Glutamatergic neuron (in vitro differentiated cells): Measurements from ENCODE around the gene ANKEF1. TPM values are rescaled to one million over a fixed set of nuclear protein-coding genes. Genes with fewer than 3 reads are reported as not detected.
"Not testable (repeated sequence)": the region's sequence is repeated elsewhere in the genome, so short reads cannot be mapped to it uniquely, and the experiment has no call there.

ENCODE experiments used
- DNase-seq: peaks from one replicate; pipeline ENCODE4 v3.0.0; 2022
- H3K27ac Mint-ChIP-seq: one replicate; pipeline ENCODE4 v1.8.0; 2020; ENCODE audit warnings: mild to moderate bottlenecking, mixed read lengths, inconsistent platforms; ENCODE audit not compliant: unreplicated experiment
- H3K27me3 Mint-ChIP-seq: one replicate; pipeline ENCODE4 v1.8.0; 2020; ENCODE audit warnings: mild to moderate bottlenecking, moderate library complexity, mixed read lengths, inconsistent platforms; ENCODE audit not compliant: unreplicated experiment
- H3K36me3 Mint-ChIP-seq: one replicate; pipeline ENCODE4 v1.8.0; 2020; ENCODE audit warnings: mild to moderate bottlenecking, mixed read lengths, inconsistent platforms; ENCODE audit not compliant: unreplicated experiment
- H3K4me1 Mint-ChIP-seq: one replicate; pipeline ENCODE4 v1.8.0; 2020; ENCODE audit warnings: mild to moderate bottlenecking, low read depth, mixed read lengths, inconsistent platforms; ENCODE audit not compliant: unreplicated experiment
- H3K4me3 Mint-ChIP-seq: one replicate; pipeline ENCODE4 v1.8.0; 2020; ENCODE audit warnings: mild to moderate bottlenecking, mixed read lengths, inconsistent platforms; ENCODE audit not compliant: unreplicated experiment
- H3K9me3 Mint-ChIP-seq: one replicate; pipeline ENCODE4 v1.8.0; 2020; ENCODE audit warnings: mild to moderate bottlenecking, moderate library complexity, mixed read lengths, inconsistent platforms; ENCODE audit not compliant: unreplicated experiment
- CTCF ChIP-seq: fragments of 200-600 bp; sonication (generic); IDR thresholded peaks from one replicate; pipeline ENCODE4 v1.5.0; 2021; ENCODE audit not compliant: partially characterized antibody, unreplicated experiment
- total RNA-seq: library from RNA; stranded (reverse); fragmentation: NEBNext Ultra II Directional; extraction: Animal tissue kit (Norgen Biotek cat#: 25700); gene quantifications from one replicate; pipeline ENCODE4 v1.2.1, GENCODE V29; 2021; ENCODE audit not compliant: unreplicated experiment

Gene ANKEF1
- total RNA-seq, 1 donor from 2014 or later: 4.3 TPM

- no peak overlapping the region for H3K4me3 Mint-ChIP-seq
- no peaks in the 10 kb centered on the region for H3K27me3 Mint-ChIP-seq
- no peak for DNase-seq
- H3K27ac Mint-ChIP-seq: no peak overlapping the region
- peaks cover 17% of the 10 kb centered on the region for H3K4me1 Mint-ChIP-seq
- no peaks in the 10 kb centered on the region for H3K36me3 Mint-ChIP-seq
- peaks cover 7% of the 10 kb centered on the region for H3K9me3 Mint-ChIP-seq
- TF ChIP-seq CTCF: no peak
Measured at GRCh38 chr20:10012464-10012863, 22.3 kb upstream of the ANKEF1 start.

GRCh38 chr20:10014431-10014830, 20.4 kb upstream of the ANKEF1 start:
- H3K27me3 Mint-ChIP-seq: no peaks in the 10 kb centered on the region
- H3K27ac Mint-ChIP-seq: peak overlapping the region; percentile 30
- no peak overlapping the region for H3K4me3 Mint-ChIP-seq
- no peak for TF ChIP-seq CTCF
- DNase-seq: no peak
- H3K36me3 Mint-ChIP-seq: no peaks in the 10 kb centered on the region
- no peaks in the 10 kb centered on the region for H3K9me3 Mint-ChIP-seq
- peaks cover 8% of the 10 kb centered on the region for H3K4me1 Mint-ChIP-seq

GRCh38 chr20:10020937-10021336, 13.8 kb upstream of the ANKEF1 start:
- no peak for TF ChIP-seq CTCF
- DNase-seq: no peak
- no peak overlapping the region for H3K27ac Mint-ChIP-seq
- H3K9me3 Mint-ChIP-seq: no peaks in the 10 kb centered on the region
- H3K36me3 Mint-ChIP-seq: no peaks in the 10 kb centered on the region
- no peaks in the 10 kb centered on the region for H3K4me1 Mint-ChIP-seq
- H3K4me3 Mint-ChIP-seq: no peak overlapping the region
- H3K27me3 Mint-ChIP-seq: no peaks in the 10 kb centered on the region

GRCh38 chr20:10022625-10023024, 12.2 kb upstream of the ANKEF1 start:
- no peak for DNase-seq
- no peak overlapping the region for H3K27ac Mint-ChIP-seq
- TF ChIP-seq CTCF: no peak
- no peak overlapping the region for H3K4me3 Mint-ChIP-seq
- no peaks in the 10 kb centered on the region for H3K9me3 Mint-ChIP-seq
- no peaks in the 10 kb centered on the region for H3K4me1 Mint-ChIP-seq
- no peaks in the 10 kb centered on the region for H3K36me3 Mint-ChIP-seq
- H3K27me3 Mint-ChIP-seq: no peaks in the 10 kb centered on the region

- H3K4me3 Mint-ChIP-seq: no peak overlapping the region
- no peaks in the 10 kb centered on the region for H3K27me3 Mint-ChIP-seq
- no peak overlapping the region for H3K27ac Mint-ChIP-seq
- no peaks in the 10 kb centered on the region for H3K4me1 Mint-ChIP-seq
- DNase-seq: no peak
- no peaks in the 10 kb centered on the region for H3K9me3 Mint-ChIP-seq
- H3K36me3 Mint-ChIP-seq: no peaks in the 10 kb centered on the region
- no peak for TF ChIP-seq CTCF
Measured at GRCh38 chr20:10023911-10024310, 10.9 kb upstream of the ANKEF1 start.

GRCh38 chr20:10031451-10032215, 3.2 kb upstream of the ANKEF1 start:
- H3K36me3 Mint-ChIP-seq, H3K27ac Mint-ChIP-seq, H3K4me1 Mint-ChIP-seq, DNase-seq, H3K9me3 Mint-ChIP-seq, H3K27me3 Mint-ChIP-seq, H3K4me3 Mint-ChIP-seq: not testable (repeated sequence)

- H3K27me3 Mint-ChIP-seq, H3K4me3 Mint-ChIP-seq, DNase-seq, H3K9me3 Mint-ChIP-seq, H3K36me3 Mint-ChIP-seq, H3K4me1 Mint-ChIP-seq, H3K27ac Mint-ChIP-seq: not testable (repeated sequence)
Measured at GRCh38 chr20:10032269-10032668, 2.5 kb upstream of the ANKEF1 start.
